ENCODE results near the gene NLN.

- TF ChIP-seq, protein P1, sequence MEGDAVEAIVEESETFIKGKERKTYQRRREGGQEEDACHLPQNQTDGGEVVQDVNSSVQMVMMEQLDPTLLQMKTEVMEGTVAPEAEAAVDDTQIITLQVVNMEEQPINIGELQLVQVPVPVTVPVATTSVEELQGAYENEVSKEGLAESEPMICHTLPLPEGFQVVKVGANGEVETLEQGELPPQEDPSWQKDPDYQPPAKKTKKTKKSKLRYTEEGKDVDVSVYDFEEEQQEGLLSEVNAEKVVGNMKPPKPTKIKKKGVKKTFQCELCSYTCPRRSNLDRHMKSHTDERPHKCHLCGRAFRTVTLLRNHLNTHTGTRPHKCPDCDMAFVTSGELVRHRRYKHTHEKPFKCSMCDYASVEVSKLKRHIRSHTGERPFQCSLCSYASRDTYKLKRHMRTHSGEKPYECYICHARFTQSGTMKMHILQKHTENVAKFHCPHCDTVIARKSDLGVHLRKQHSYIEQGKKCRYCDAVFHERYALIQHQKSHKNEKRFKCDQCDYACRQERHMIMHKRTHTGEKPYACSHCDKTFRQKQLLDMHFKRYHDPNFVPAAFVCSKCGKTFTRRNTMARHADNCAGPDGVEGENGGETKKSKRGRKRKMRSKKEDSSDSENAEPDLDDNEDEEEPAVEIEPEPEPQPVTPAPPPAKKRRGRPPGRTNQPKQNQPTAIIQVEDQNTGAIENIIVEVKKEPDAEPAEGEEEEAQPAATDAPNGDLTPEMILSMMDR (IDR thresholded peaks at IDR 0.05): no peak
- TF ChIP-seq POLR2A (IDR thresholded peaks at IDR 0.05): no peak
- no peak for TF ChIP-seq EP300 (IDR thresholded peaks at IDR 0.05)
These were observed 784 bp downstream of the NLN start for GRCh38 chr5:65722575-65723403.
